K562 (cell line): ENCODE data around the gene SLC25A21. TPM values are rescaled to one million over a fixed set of nuclear protein-coding genes. Genes with fewer than 3 reads are reported as not detected.

Source experiments
- ATAC-seq: fragments of 200-7000 bp; cut with Tn5 transposase; 3 replicates; pipeline ENCODE4 v1.9.1; 2020; ENCODE audit warnings: moderate library complexity
- BruUV-seq: library from RNA; stranded (reverse); fragments of 400-500 nt; replicated peaks from 2 replicates; lab custom pipeline; 2021; lab: Mats Ljungman, UMichigan
- CTCF ChIA-PET: fragments of 300-600 bp; formaldehyde crosslinking; extraction: SDS; loops from one replicate; lab custom pipeline; 2021; ENCODE audit warnings: low intra/inter-chr PET ratio; lab: Yijun Ruan, JAX
- POLR2A ChIA-PET: fragments of 300-600, 350-650 bp; sonication (Branson Sonifier 250); formaldehyde crosslinking; extraction: SDS; loops from one replicate; lab custom pipeline; 2021; ENCODE audit warnings: antibody characterized with exemption, inconsistent platforms; lab: Yijun Ruan, JAX
- DNase-seq, 4 experiments: peaks; one replicate each; pipeline versions ENCODE4 v3.0.0 to v3.0.0-alpha.2; 2011 to 2018; ENCODE audit warnings: low spot score in 3 of 4, mixed read lengths in 3 of 4; ENCODE audit errors: extremely low read depth in 1 of 4
- FAIRE-seq: peaks from 2 replicates; lab custom pipeline; 2011; peaks lifted over from hg19 to GRCh38; lab: Jason Lieb, UNC
- H2AFZ ChIP-seq: 2 replicates; pipeline ENCODE4 v1.6.0; 2011; ENCODE audit warnings: low read depth, low read length, control low read depth, inconsistent platforms
- H3K27ac ChIP-seq: fragments of 200-600 bp; 3 replicates; pipeline ENCODE4 v1.8.0; 2011; ENCODE audit warnings: low read depth, mild to moderate bottlenecking, control low read depth, inconsistent platforms, low read length, moderate library complexity, mixed read lengths; ENCODE audit errors: extremely low read depth
- H3K27me3 ChIP-seq, 2 experiments: fragments of 300-600 bp in 1 of 2; 2 replicates in 1 of 2; 3 replicates in 1 of 2; pipeline versions ENCODE4 v1.6.0 to v1.8.0; 2011; ENCODE audit warnings: inconsistent platforms in 2 of 2, low read length in 2 of 2, mild to moderate bottlenecking in 1 of 2, mixed read lengths in 1 of 2, moderate library complexity in 1 of 2; ENCODE audit not compliant: control insufficient read depth in 2 of 2, insufficient read depth in 2 of 2
- H3K36me3 ChIP-seq: fragments of 300-600 bp; 3 replicates; pipeline ENCODE4 v1.8.0; 2011; ENCODE audit warnings: mild to moderate bottlenecking, low read length, inconsistent platforms; ENCODE audit not compliant: control insufficient read depth, insufficient read depth
- H3K4me1 ChIP-seq, 2 experiments: fragments of 200-600 bp in 1 of 2; replicated peaks in 1 of 2; 2 replicates in 1 of 2; 3 replicates in 1 of 2; pipeline versions ENCODE4 v1.5.1 to v1.8.0; 2011; ENCODE audit warnings: inconsistent platforms in 2 of 2, low read length in 2 of 2, mild to moderate bottlenecking in 1 of 2, mixed read lengths in 1 of 2, moderate library complexity in 1 of 2; ENCODE audit not compliant: control insufficient read depth in 2 of 2, insufficient read depth in 2 of 2
- H3K4me2 ChIP-seq: 2 replicates; pipeline ENCODE4 v1.6.1; 2011; ENCODE audit warnings: low read length, control low read depth, inconsistent platforms, mixed read lengths; ENCODE audit not compliant: insufficient read depth
- H3K4me3 ChIP-seq: fragments of 200-600 bp; sonication (generic), shearing (Covaris generic); 2 replicates; pipeline ENCODE4 v1.5.1; 2016; ENCODE audit warnings: control low read depth, inconsistent platforms
- H3K79me2 ChIP-seq: fragments of 200-600 bp; 3 replicates; pipeline ENCODE4 v1.8.0; 2011; ENCODE audit warnings: low read length, inconsistent platforms; ENCODE audit not compliant: control insufficient read depth, insufficient read depth
- H3K9ac ChIP-seq, 2 experiments: 2 replicates each; pipeline versions ENCODE4 v1.6.0 to v1.6.1; 2011; ENCODE audit warnings: low read depth in 2 of 2, low read length in 2 of 2, control low read depth in 1 of 2, inconsistent platforms in 1 of 2, mild to moderate bottlenecking in 1 of 2, mixed read lengths in 1 of 2; ENCODE audit not compliant: insufficient read depth in 1 of 2
- H3K9me1 ChIP-seq: one replicate; pipeline ENCODE4 v1.6.0; 2011; ENCODE audit warnings: inconsistent platforms, mild to moderate bottlenecking, low read length, moderate library complexity; ENCODE audit not compliant: control insufficient read depth, insufficient read depth
- H3K9me3 ChIP-seq: replicated peaks from 2 replicates; pipeline ENCODE4 v1.5.1; 2011; ENCODE audit warnings: low read depth, low read length, inconsistent platforms; ENCODE audit not compliant: control insufficient read depth, insufficient read depth
- H4K20me1 ChIP-seq: replicated peaks from 2 replicates; pipeline ENCODE4 v1.6.1; 2011; ENCODE audit warnings: low read length, inconsistent platforms, mixed read lengths; ENCODE audit not compliant: control insufficient read depth, insufficient read depth
- BACH1 ChIP-seq: fragments of 200-800 bp; sonication (Bioruptor generic); IDR thresholded peaks from 2 replicates; pipeline ENCODE4 v1.6.1; 2016; ENCODE audit warnings: missing genetic modification characterization, missing compliant biosample characterization
- CEBPB ChIP-seq: fragments of 450-650 bp; IDR thresholded peaks from 2 replicates; pipeline ENCODE4 v1.6.1; 2016; ENCODE audit warnings: missing genetic modification characterization, missing compliant biosample characterization
- CGGBP1 ChIP-seq: fragments of 250-450 bp; sonication (Bioruptor Pico); IDR thresholded peaks from 2 replicates; pipeline ENCODE4 v1.9.0; 2021; ENCODE audit warnings: mild to moderate bottlenecking
- HMGXB4 ChIP-seq: sonication (generic); formaldehyde crosslinking; IDR thresholded peaks from 2 replicates; pipeline ENCODE4 v1.8.1; 2023; ENCODE audit warnings: mild to moderate bottlenecking, missing genetic modification reagents
- MAX ChIP-seq: sonication (generic); formaldehyde crosslinking; IDR thresholded peaks from 2 replicates; pipeline ENCODE4 v1.9.0; 2022; ENCODE audit warnings: mild to moderate bottlenecking, missing genetic modification reagents
- NR1H2 ChIP-seq: sonication (generic); formaldehyde crosslinking; IDR thresholded peaks from 2 replicates; pipeline ENCODE4 v1.4.0; 2020; ENCODE audit warnings: mild to moderate bottlenecking, missing genetic modification reagents
- NUFIP1 ChIP-seq: fragments of 450-650 bp; IDR thresholded peaks from 2 replicates; pipeline ENCODE4 v1.6.1; 2018; ENCODE audit not compliant: partially characterized antibody
- RBM15 ChIP-seq: fragments of 200-400 bp; formaldehyde crosslinking; IDR thresholded peaks from 2 replicates; pipeline ENCODE4 v1.6.1; 2018; ENCODE audit warnings: mild to moderate bottlenecking, low read length, moderate library complexity; ENCODE audit not compliant: insufficient read depth
- SMAD2 ChIP-seq: fragments of 150-350 bp; IDR thresholded peaks from 2 replicates; pipeline ENCODE4 v1.6.1; 2014; ENCODE audit warnings: low read depth, mild to moderate bottlenecking, low read length
- ZBTB40 ChIP-seq, 2 experiments: fragments of 450-650 bp in 1 of 2; sonication (generic) in 1 of 2; formaldehyde crosslinking in 1 of 2; IDR thresholded peaks; 2 replicates each; pipeline versions ENCODE4 v1.7.1 to v1.9.0; 2016 to 2022; ENCODE audit warnings: inconsistent platforms in 1 of 2, mild to moderate bottlenecking in 1 of 2, missing genetic modification reagents in 1 of 2
- WGBS: fragments of 100-300 bp; shearing (Covaris generic); methylation state at CpG from one replicate; pipeline ENCODE4 v1.1.6; 2016; ENCODE audit warnings: low coverage, mixed read lengths; ENCODE audit not compliant: insufficient coverage; ENCODE audit errors: missing lambda C conversion rate; 5-methylcytosine and 5-hydroxymethylcytosine counted together
- in situ Hi-C: fragments of 300-500 bp; cut with MboI; formaldehyde crosslinking; loops from 4 replicates; pipeline ENCODE4 v1.15.0; 2018; ENCODE audit warnings: inconsistent platforms, mixed read lengths
- intact Hi-C: fragments of 100-400 bp; cut with micrococcal nuclease; formaldehyde crosslinking; loops from 2 replicates; pipeline ENCODE4 v1.14.2; 2022
- polyA plus RNA-seq, 8 experiments: library from polyadenylated mRNA; depleted of rRNA in 4 of 8; stranded (reverse) in 5 of 8; unstranded in 3 of 8; fragments of >200 nt; fragmentation: Nextera tagmentation in 2 of 8; fragmentation: Illumina TruSeq in 1 of 8; extraction: Ambion mirVana in 2 of 8; extraction: Trizol in 1 of 8; gene quantifications; 2 replicates each; pipeline versions ENCODE4 v1.2.1 to v1.2.3, GENCODE V29; 2011 to 2014; ENCODE audit warnings: inconsistent platforms in 1 of 8, missing spikeins in 1 of 8
- total RNA-seq, 7 experiments: library from RNA; depleted of rRNA in 6 of 7; stranded (reverse); fragments of >200 nt in 6 of 7; fragmentation: Illumina TruSeq in 2 of 7; extraction: Trizol in 2 of 7; gene quantifications; 2 replicates each; pipeline versions ENCODE4 v1.2.1 to v1.2.3, GENCODE V29; 2011 to 2021; ENCODE audit warnings: low replicate concordance in 1 of 7

The SLC25A21 gene
- total and polyA plus RNA-seq, 9 of the 15 experiments (the other 6 are each of a cell fraction or from before 2014, with no cell fraction given), result 15.2 to 46.7 (median 28.7) TPM

GRCh38 chr14:36874396-36875138 is 297.8 kb downstream of the SLC25A21 start:
- Histone ChIP-seq H3K36me3 (peaks cover 6% of the 10 kb centered on the region; the same call in 1 of the 3 replicates), H3K9ac (no peak overlapping the region), H3K4me1 (no peaks in the 10 kb centered on the region; a peak in 1 of 5 replicates), H4K20me1 (no peaks in the 10 kb centered on the region), H3K4me2 (no peak overlapping the region), H3K9me1 (no peaks in the 10 kb centered on the region), H3K27me3 (no peaks in the 10 kb centered on the region), H2AFZ (no peak overlapping the region), H3K4me3 (no peak overlapping the region), H3K79me2 (no peaks in the 10 kb centered on the region), H3K27ac (no peak overlapping the region), H3K9me3 (no peaks in the 10 kb centered on the region)
- in situ Hi-C loops (no loop called here), intact Hi-C loops (no loop called here)
- BruUV-seq, result no TSS peak
- DNase-seq (no peak), ATAC-seq (no peak), FAIRE-seq (no peak)
- ChIA-PET CTCF (no interaction called here), POLR2A (no interaction called here)
- WGBS, result 68% methylated on average over 6 of the region's 6 CpGs
- TF ChIP-seq ZBTB40 (IDR thresholded peaks at IDR 0.05), result no peak
- TF ChIP-seq ZBTB40 (CRISPR knock-in tag; IDR thresholded peaks at IDR 0.05), result no peak
- TF ChIP-seq BACH1 (tag), result no peak
- TF ChIP-seq CGGBP1 (CRISPR knock-in tag), result no peak
- TF ChIP-seq NUFIP1, result no peak
- no peak for TF ChIP-seq MAX (CRISPR knock-in tag)
- TF ChIP-seq HMGXB4 (CRISPR knock-in tag), result no peak
- no peak for TF ChIP-seq SMAD2
- no peak for TF ChIP-seq CEBPB (tag)
- no peak for TF ChIP-seq NR1H2 (CRISPR knock-in tag)
- TF ChIP-seq RBM15, result no peak
